Measurements from ENCODE around the gene FN3K. TPM values are rescaled to one million over a fixed set of nuclear protein-coding genes. Genes with fewer than 3 reads are reported as not detected.

Gene FN3K
- total and polyA plus RNA-seq, 2 of the 8 experiments (the other 6 are each of a cell fraction or from before 2014, with no cell fraction given): 0.88 to 14.2 TPM

GRCh38 chr17:82734987-82735866 is at the start of gene FN3K (continued):
- no peak; the same call in 1 of the 2 replicates for TF ChIP-seq POLR2AphosphoS5 (IDR thresholded peaks at IDR 0.05; ENCODE audit: low read depth, low read length)
- no peak for TF ChIP-seq HDAC6 (IDR thresholded peaks at IDR 0.05; ENCODE audit: low read depth, low read length)
- TF ChIP-seq BCL11A (IDR thresholded peaks at IDR 0.05; ENCODE audit: low read depth in 2 of 2, low read length in 2 of 2): no peak
- no peak for TF ChIP-seq SP1 (IDR thresholded peaks at IDR 0.05; ENCODE audit: low read depth, low read length)
- no peak for TF ChIP-seq CBX5 (IDR thresholded peaks at IDR 0.05; ENCODE audit: low read depth, low read length)
- TF ChIP-seq KDM4A (IDR thresholded peaks at IDR 0.05; ENCODE audit: low read depth, low read length, severe bottlenecking): peak; percentile 86
- TF ChIP-seq CTBP2 (IDR thresholded peaks at IDR 0.05; ENCODE audit: borderline replicate concordance, insufficient read depth, insufficient read length, low read length): no peak
- TF ChIP-seq EP300 (IDR thresholded peaks at IDR 0.05; ENCODE audit: borderline replicate concordance in 1 of 2, low read depth in 2 of 2, low read length in 2 of 2): no peak
- no peak for TF ChIP-seq RNF2 (IDR thresholded peaks at IDR 0.05; ENCODE audit: borderline replicate concordance, low read depth, low read length, missing control alignments, poor library complexity, severe bottlenecking)
- TF ChIP-seq E2F6 (IDR thresholded peaks at IDR 0.05): peak; percentile 3; the same call in 1 of the 2 replicates
- TF ChIP-seq CHD1 (IDR thresholded peaks at IDR 0.05; ENCODE audit: low read depth, low read length): no peak
- no peak for TF ChIP-seq JUN (IDR thresholded peaks at IDR 0.05; ENCODE audit: low read depth, low read length)
- TF ChIP-seq POLR2A (IDR thresholded peaks at IDR 0.05; ENCODE audit: control extremely low read depth in 1 of 2, low read depth in 2 of 2, low read length in 2 of 2): peak in 1 of 2 experiments; percentile 74; a peak in 2 of 3 replicates
- peak; percentile 70 for TF ChIP-seq ASH2L (IDR thresholded peaks at IDR 0.05; ENCODE audit: low read length)
- TF ChIP-seq CEBPB (IDR thresholded peaks at IDR 0.05; ENCODE audit: low read depth, low read length): no peak
- peak; percentile 88 for TF ChIP-seq CREB1 (IDR thresholded peaks at IDR 0.05)
- TF ChIP-seq SP2 (IDR thresholded peaks at IDR 0.05; ENCODE audit: low read length): no peak
- TF ChIP-seq SRF (IDR thresholded peaks at IDR 0.05; ENCODE audit: low read depth, low read length): no peak
- TF ChIP-seq EGR1 (IDR thresholded peaks at IDR 0.05; ENCODE audit: borderline replicate concordance, low read depth, low read length): no peak
- no peak for TF ChIP-seq CBX8 (IDR thresholded peaks at IDR 0.05; ENCODE audit: borderline replicate concordance, low read depth, low read length)
- peak; percentile 72; the same call in 1 of the 2 replicates for TF ChIP-seq RBBP5 (IDR thresholded peaks at IDR 0.05; ENCODE audit: borderline replicate concordance, low read depth, low read length)
- no peak for TF ChIP-seq GABPA (IDR thresholded peaks at IDR 0.05; ENCODE audit: borderline replicate concordance, insufficient read depth, low read length)
- TF ChIP-seq GTF2F1 (IDR thresholded peaks at IDR 0.05; ENCODE audit: borderline replicate concordance, low read depth, low read length): no peak
- TF ChIP-seq TCF12 (IDR thresholded peaks at IDR 0.05; ENCODE audit: low read depth, low read length): no peak

Measured in H1 (cell line).